GM23338 (cell line): ENCODE measurements around the gene TMEM163. TPM values are rescaled to one million over a fixed set of nuclear protein-coding genes. Genes with fewer than 3 reads are reported as not detected.

Experiments used
- ATAC-seq: fragments of 200-7000 bp; cut with Tn5 transposase; 3 replicates; pipeline ENCODE4 v1.9.1; 2020
- DNase-seq: peaks from one replicate; pipeline ENCODE4 v3.0.0-alpha.2; 2015; ENCODE audit warnings: low spot score
- H2AFZ ChIP-seq: fragments of 200-600 bp; sonication (generic); 2 replicates; pipeline ENCODE4 v1.8.0; 2016; ENCODE audit warnings: antibody characterized with exemption, mild to moderate bottlenecking, moderate library complexity
- H3F3A ChIP-seq: fragments of 200-600 bp; sonication (generic); replicated peaks from 2 replicates; pipeline ENCODE4 v1.8.0; 2017; ENCODE audit warnings: antibody characterized with exemption, mixed run types, low read depth
- H3K27ac ChIP-seq: fragments of 200-600 bp; sonication (generic); 2 replicates; pipeline ENCODE4 v1.6.1; 2016; ENCODE audit warnings: low read depth
- H3K27me3 ChIP-seq: fragments of 200-600 bp; sonication (generic); 2 replicates; pipeline ENCODE4 v1.8.0; 2016; ENCODE audit warnings: mild to moderate bottlenecking, mixed run types, moderate library complexity; ENCODE audit not compliant: insufficient read depth
- H3K36me3 ChIP-seq: fragments of 200-600 bp; sonication (generic); 2 replicates; pipeline ENCODE4 v1.8.0; 2016; ENCODE audit warnings: mild to moderate bottlenecking; ENCODE audit not compliant: insufficient read depth
- H3K4me1 ChIP-seq: fragments of 200-600 bp; sonication (generic); 2 replicates; pipeline ENCODE4 v1.8.0; 2016; ENCODE audit warnings: mild to moderate bottlenecking, moderate library complexity; ENCODE audit not compliant: insufficient read depth
- H3K4me2 ChIP-seq: fragments of 200-600 bp; sonication (generic); 2 replicates; pipeline ENCODE4 v1.7.1; 2017; ENCODE audit warnings: mixed run types
- H3K4me3 ChIP-seq: fragments of 200-600 bp; sonication (generic); 2 replicates; pipeline ENCODE4 v1.6.1; 2016; ENCODE audit warnings: mixed run types
- H3K79me2 ChIP-seq: fragments of 200-600 bp; sonication (generic); replicated peaks from 2 replicates; pipeline ENCODE4 v1.8.0; 2017; ENCODE audit warnings: mild to moderate bottlenecking; ENCODE audit not compliant: insufficient read depth
- H3K9me2 ChIP-seq: fragments of 200-600 bp; sonication (generic); 2 replicates; pipeline ENCODE4 v1.8.0; 2017; ENCODE audit not compliant: insufficient read depth
- H4K20me1 ChIP-seq: fragments of 200-600 bp; sonication (generic); replicated peaks from 2 replicates; pipeline ENCODE4 v1.8.0; 2017; ENCODE audit warnings: mild to moderate bottlenecking; ENCODE audit not compliant: insufficient read depth
- H3K27ac Mint-ChIP-seq: 2 replicates; pipeline ENCODE4 v1.8.0; 2020; ENCODE audit warnings: inconsistent platforms, mild to moderate bottlenecking, moderate library complexity, mixed read lengths
- H3K27me3 Mint-ChIP-seq: 3 replicates; pipeline ENCODE4 v1.8.0; 2022; ENCODE audit warnings: low read depth, mild to moderate bottlenecking, moderate library complexity, mixed read lengths, inconsistent platforms; ENCODE audit not compliant: insufficient read depth, poor library complexity
- H3K36me3 Mint-ChIP-seq: 3 replicates; pipeline ENCODE4 v1.8.0; 2021; ENCODE audit warnings: low read depth, mild to moderate bottlenecking, inconsistent platforms, moderate library complexity, mixed read lengths
- H3K4me1 Mint-ChIP-seq: 3 replicates; pipeline ENCODE4 v1.8.0; 2020; ENCODE audit warnings: mild to moderate bottlenecking, inconsistent platforms, mixed read lengths
- H3K4me3 Mint-ChIP-seq: 3 replicates; pipeline ENCODE4 v1.8.0; 2021; ENCODE audit warnings: moderate library complexity, mild to moderate bottlenecking, inconsistent platforms, mixed read lengths
- H3K9me3 Mint-ChIP-seq: 3 replicates; pipeline ENCODE4 v1.8.0; 2020; ENCODE audit warnings: moderate library complexity, mild to moderate bottlenecking, inconsistent platforms, mixed read lengths
- CREB1 ChIP-seq: fragments of 250-450 bp; sonication (Bioruptor Pico); IDR thresholded peaks from 2 replicates; pipeline ENCODE4 v1.5.0; 2020; ENCODE audit warnings: low read depth, mild to moderate bottlenecking, moderate library complexity
- EZH2 ChIP-seq: fragments of 200-600 bp; sonication (generic); IDR thresholded peaks from one replicate; pipeline ENCODE4 v1.8.0; 2017; ENCODE audit warnings: antibody characterized with exemption, mild to moderate bottlenecking, low read depth; ENCODE audit not compliant: unreplicated experiment
- EZH2phosphoT487 ChIP-seq: fragments of 200-600 bp; sonication (generic); IDR thresholded peaks from one replicate; pipeline ENCODE4 v1.8.1; 2018; ENCODE audit warnings: antibody characterized with exemption; ENCODE audit not compliant: unreplicated experiment
- JUNB ChIP-seq: IDR thresholded peaks from one replicate; pipeline ENCODE4 v1.6.1; 2016; ENCODE audit warnings: antibody characterized with exemption; ENCODE audit not compliant: unreplicated experiment
- NANOG ChIP-seq: IDR thresholded peaks from 2 replicates; pipeline ENCODE4 v1.6.1; 2016; ENCODE audit warnings: antibody characterized with exemption, borderline replicate concordance
- POLR2AphosphoS5 ChIP-seq: IDR thresholded peaks from 2 replicates; pipeline ENCODE4 v1.6.1; 2016; ENCODE audit warnings: antibody characterized with exemption, low read depth
- STAT1 ChIP-seq: IDR thresholded peaks from one replicate; pipeline ENCODE4 v1.6.1; 2016; ENCODE audit warnings: antibody characterized with exemption; ENCODE audit not compliant: unreplicated experiment
- ZNF331 ChIP-seq: fragments of 250-450 bp; sonication (Bioruptor Pico); IDR thresholded peaks from 2 replicates; pipeline ENCODE4 v1.5.0; 2020; ENCODE audit warnings: low read depth, mild to moderate bottlenecking, moderate library complexity
- polyA plus RNA-seq: library from polyadenylated mRNA; unstranded; fragments of >200 nt; fragmentation: Nextera tagmentation; extraction: Ambion mirVana; gene quantifications from 2 replicates; pipeline ENCODE4 v1.2.1, GENCODE V29; 2016
- total RNA-seq: library from RNA; depleted of rRNA; stranded (reverse); fragments of >200 nt; shearing (Covaris generic); gene quantifications from 2 replicates; pipeline ENCODE4 v1.2.3, GENCODE V29; 2014
- TF ChIP-seq, protein P1 (sequence below): fragments of 250-450 bp; sonication (Bioruptor Pico); IDR thresholded peaks from 2 replicates; pipeline ENCODE4 v1.5.0; 2020; ENCODE audit warnings: mild to moderate bottlenecking, moderate library complexity
- TF ChIP-seq, protein P2 (sequence below): IDR thresholded peaks from 2 replicates; pipeline ENCODE4 v1.6.1; 2016; ENCODE audit warnings: antibody characterized with exemption
- TF ChIP-seq, protein P3 (sequence below), 2 experiments: fragments of 200-600 bp in 1 of 2; sonication (generic) in 1 of 2; conservative IDR thresholded peaks; 2 replicates each; pipeline versions ENCODE4 v1.5.1 to v1.6.1; 2016 to 2017; ENCODE audit warnings: antibody characterized with exemption in 2 of 2, low read depth in 2 of 2, mild to moderate bottlenecking in 2 of 2, moderate library complexity in 1 of 2

The TMEM163 gene
- total and polyA plus RNA-seq, 2 experiments from 2014 or later: 1.1 to 1.8 TPM

DNA sequence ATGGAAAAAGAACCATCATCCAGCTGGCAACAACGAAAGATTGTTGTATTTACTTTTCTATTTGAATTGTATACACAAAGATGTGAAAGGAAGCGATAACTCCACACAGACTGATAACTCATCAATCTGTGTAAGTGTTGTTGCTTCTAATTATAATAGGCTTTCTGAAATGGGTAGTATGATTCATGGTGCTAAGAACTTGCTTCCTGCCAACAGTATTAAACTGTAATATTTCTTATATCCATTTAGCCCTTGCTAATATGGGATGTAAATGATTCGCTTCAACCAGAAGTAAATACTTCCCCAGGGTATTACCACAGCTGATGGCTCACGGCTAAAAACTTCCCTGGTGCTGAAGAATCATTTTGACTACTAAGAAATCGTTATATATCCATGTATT lies 70.2 kb downstream of the TMEM163 start (continued):
- TF ChIP-seq, protein P1, sequence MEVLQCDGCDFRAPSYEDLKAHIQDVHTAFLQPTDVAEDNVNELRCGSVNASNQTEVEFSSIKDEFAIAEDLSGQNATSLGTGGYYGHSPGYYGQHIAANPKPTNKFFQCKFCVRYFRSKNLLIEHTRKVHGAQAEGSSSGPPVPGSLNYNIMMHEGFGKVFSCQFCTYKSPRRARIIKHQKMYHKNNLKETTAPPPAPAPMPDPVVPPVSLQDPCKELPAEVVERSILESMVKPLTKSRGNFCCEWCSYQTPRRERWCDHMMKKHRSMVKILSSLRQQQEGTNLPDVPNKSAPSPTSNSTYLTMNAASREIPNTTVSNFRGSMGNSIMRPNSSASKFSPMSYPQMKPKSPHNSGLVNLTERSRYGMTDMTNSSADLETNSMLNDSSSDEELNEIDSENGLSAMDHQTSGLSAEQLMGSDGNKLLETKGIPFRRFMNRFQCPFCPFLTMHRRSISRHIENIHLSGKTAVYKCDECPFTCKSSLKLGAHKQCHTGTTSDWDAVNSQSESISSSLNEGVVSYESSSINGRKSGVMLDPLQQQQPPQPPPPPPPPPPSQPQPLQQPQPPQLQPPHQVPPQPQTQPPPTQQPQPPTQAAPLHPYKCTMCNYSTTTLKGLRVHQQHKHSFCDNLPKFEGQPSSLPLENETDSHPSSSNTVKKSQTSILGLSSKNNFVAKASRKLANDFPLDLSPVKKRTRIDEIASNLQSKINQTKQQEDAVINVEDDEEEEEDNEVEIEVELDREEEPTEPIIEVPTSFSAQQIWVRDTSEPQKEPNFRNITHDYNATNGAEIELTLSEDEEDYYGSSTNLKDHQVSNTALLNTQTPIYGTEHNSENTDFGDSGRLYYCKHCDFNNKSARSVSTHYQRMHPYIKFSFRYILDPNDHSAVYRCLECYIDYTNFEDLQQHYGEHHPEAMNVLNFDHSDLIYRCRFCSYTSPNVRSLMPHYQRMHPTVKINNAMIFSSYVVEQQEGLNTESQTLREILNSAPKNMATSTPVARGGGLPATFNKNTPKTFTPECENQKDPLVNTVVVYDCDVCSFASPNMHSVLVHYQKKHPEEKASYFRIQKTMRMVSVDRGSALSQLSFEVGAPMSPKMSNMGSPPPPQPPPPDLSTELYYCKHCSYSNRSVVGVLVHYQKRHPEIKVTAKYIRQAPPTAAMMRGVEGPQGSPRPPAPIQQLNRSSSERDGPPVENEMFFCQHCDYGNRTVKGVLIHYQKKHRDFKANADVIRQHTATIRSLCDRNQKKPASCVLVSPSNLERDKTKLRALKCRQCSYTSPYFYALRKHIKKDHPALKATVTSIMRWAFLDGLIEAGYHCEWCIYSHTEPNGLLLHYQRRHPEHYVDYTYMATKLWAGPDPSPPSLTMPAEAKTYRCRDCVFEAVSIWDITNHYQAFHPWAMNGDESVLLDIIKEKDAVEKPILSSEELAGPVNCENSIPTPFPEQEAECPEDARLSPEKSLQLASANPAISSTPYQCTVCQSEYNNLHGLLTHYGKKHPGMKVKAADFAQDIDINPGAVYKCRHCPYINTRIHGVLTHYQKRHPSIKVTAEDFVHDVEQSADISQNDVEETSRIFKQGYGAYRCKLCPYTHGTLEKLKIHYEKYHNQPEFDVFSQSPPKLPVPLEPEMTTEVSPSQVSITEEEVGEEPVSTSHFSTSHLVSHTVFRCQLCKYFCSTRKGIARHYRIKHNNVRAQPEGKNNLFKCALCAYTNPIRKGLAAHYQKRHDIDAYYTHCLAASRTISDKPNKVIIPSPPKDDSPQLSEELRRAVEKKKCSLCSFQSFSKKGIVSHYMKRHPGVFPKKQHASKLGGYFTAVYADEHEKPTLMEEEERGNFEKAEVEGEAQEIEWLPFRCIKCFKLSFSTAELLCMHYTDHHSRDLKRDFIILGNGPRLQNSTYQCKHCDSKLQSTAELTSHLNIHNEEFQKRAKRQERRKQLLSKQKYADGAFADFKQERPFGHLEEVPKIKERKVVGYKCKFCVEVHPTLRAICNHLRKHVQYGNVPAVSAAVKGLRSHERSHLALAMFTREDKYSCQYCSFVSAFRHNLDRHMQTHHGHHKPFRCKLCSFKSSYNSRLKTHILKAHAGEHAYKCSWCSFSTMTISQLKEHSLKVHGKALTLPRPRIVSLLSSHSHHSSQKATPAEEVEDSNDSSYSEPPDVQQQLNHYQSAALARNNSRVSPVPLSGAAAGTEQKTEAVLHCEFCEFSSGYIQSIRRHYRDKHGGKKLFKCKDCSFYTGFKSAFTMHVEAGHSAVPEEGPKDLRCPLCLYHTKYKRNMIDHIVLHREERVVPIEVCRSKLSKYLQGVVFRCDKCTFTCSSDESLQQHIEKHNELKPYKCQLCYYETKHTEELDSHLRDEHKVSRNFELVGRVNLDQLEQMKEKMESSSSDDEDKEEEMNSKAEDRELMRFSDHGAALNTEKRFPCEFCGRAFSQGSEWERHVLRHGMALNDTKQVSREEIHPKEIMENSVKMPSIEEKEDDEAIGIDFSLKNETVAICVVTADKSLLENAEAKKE (CRISPR knock-in tag): no peak
- TF ChIP-seq, protein P2, sequence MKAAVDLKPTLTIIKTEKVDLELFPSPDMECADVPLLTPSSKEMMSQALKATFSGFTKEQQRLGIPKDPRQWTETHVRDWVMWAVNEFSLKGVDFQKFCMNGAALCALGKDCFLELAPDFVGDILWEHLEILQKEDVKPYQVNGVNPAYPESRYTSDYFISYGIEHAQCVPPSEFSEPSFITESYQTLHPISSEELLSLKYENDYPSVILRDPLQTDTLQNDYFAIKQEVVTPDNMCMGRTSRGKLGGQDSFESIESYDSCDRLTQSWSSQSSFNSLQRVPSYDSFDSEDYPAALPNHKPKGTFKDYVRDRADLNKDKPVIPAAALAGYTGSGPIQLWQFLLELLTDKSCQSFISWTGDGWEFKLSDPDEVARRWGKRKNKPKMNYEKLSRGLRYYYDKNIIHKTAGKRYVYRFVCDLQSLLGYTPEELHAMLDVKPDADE: no peak
- TF ChIP-seq EZH2phosphoT487 (no peak), EZH2 (no peak)

DNA sequence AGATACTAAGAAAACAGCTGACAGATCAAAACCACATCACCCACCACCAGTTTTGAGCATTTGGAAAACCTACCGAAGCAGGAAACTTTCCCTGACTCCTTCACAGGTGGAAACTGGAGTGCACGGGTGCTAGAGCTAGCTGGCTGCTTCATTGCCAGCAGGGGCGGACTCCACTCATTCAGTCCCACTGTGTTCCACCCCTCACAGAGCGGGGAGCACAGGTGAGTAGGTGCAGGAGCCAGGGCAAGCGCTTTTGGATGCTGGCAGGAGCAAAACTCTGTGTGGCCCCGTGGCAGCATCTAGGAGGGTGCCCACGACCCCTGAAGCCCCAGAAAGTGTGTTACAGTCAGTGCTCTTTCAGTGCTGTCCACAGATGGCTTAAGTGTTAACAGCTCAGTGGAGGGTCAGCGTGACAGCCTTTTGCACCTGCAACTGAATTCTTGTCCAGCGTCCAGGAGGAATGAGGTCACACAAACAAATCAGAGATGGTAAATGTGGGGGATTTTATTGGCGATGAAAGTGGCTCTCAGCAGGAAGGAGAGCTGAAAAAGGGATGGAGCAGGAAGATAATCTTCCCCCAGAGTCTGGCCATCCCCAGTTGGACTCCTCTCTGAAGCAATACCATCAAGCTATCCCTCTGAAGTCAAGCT lies 71.1 kb downstream of the TMEM163 start:
- ATAC-seq: no peak
- Mint-ChIP-seq H3K4me3 (no peak overlapping the region), H3K27ac (no peak overlapping the region)
- TF ChIP-seq, protein P3, sequence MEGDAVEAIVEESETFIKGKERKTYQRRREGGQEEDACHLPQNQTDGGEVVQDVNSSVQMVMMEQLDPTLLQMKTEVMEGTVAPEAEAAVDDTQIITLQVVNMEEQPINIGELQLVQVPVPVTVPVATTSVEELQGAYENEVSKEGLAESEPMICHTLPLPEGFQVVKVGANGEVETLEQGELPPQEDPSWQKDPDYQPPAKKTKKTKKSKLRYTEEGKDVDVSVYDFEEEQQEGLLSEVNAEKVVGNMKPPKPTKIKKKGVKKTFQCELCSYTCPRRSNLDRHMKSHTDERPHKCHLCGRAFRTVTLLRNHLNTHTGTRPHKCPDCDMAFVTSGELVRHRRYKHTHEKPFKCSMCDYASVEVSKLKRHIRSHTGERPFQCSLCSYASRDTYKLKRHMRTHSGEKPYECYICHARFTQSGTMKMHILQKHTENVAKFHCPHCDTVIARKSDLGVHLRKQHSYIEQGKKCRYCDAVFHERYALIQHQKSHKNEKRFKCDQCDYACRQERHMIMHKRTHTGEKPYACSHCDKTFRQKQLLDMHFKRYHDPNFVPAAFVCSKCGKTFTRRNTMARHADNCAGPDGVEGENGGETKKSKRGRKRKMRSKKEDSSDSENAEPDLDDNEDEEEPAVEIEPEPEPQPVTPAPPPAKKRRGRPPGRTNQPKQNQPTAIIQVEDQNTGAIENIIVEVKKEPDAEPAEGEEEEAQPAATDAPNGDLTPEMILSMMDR (conservative IDR thresholded peaks at IDR 0.05; ENCODE audit: low read depth in 2 of 2): no peak
- TF ChIP-seq NANOG (no peak), ZNF331 (CRISPR knock-in tag) (no peak), CREB1 (no peak), JUNB (no peak), EZH2phosphoT487 (no peak), EZH2 (no peak), STAT1 (no peak), POLR2AphosphoS5 (no peak)
- TF ChIP-seq, protein P2: no peak

More for the DNA sequence above, 71.1 kb downstream of the TMEM163 start:
- H3K9me2 ChIP-seq: no peaks in the 10 kb centered on the region
- H3K27ac ChIP-seq: no peak overlapping the region
- no peaks in the 10 kb centered on the region for H3K36me3 Mint-ChIP-seq
- no peaks in the 10 kb centered on the region for H3K9me3 Mint-ChIP-seq
- H3K36me3 ChIP-seq: no peaks in the 10 kb centered on the region
- H3K4me2 ChIP-seq: no peak overlapping the region
- H4K20me1 ChIP-seq: no peaks in the 10 kb centered on the region
- no peaks in the 10 kb centered on the region for H3K27me3 Mint-ChIP-seq
- no peak overlapping the region for H3K4me3 ChIP-seq
- no peaks in the 10 kb centered on the region for H3K4me1 Mint-ChIP-seq
- H3K79me2 ChIP-seq: no peaks in the 10 kb centered on the region
- no peak overlapping the region for H2AFZ ChIP-seq
- no peaks in the 10 kb centered on the region for H3K27me3 ChIP-seq
- DNase-seq: no peak
- no peaks in the 10 kb centered on the region for H3F3A ChIP-seq
- H3K4me1 ChIP-seq: no peaks in the 10 kb centered on the region
